HG02759 (cell line): ENCODE data around the gene PLA2G2D.

Experiments
- ATAC-seq: cut with Tn5 transposase; IDR thresholded peaks from one replicate; pipeline ENCODE4 v1.9.1; 2021; ENCODE audit warnings: mild to moderate bottlenecking, moderate library complexity; ENCODE audit not compliant: unreplicated experiment

The PLA2G2D gene

GRCh38 chr1:20069874-20070273 is 49.5 kb downstream of the PLA2G2D start, which contains the start of gene PLA2G5:
Gene PLA2G5, plus strand, starts transcription at chr1:20070194. Its CDS starts 14,637 bp downstream, at chr1:20084831.
- no peak for ATAC-seq

GRCh38 chr1:20068722-20069121 is 50.6 kb downstream of the PLA2G2D start:
- no peak for ATAC-seq

- ATAC-seq: no peak
Observed at GRCh38 chr1:20063861-20064292, 55.5 kb downstream of the PLA2G2D start.
